Brain pericyte (primary cell): ENCODE results near the gene AOAH.
"Not testable (repeated sequence)": the region's sequence is repeated elsewhere in the genome, so short reads cannot be mapped to it uniquely, and the experiment has no call there.

ENCODE experiments used
- DNase-seq: peaks from one replicate; pipeline ENCODE4 v3.0.0-alpha.2; 2012; ENCODE audit warnings: low read depth, low spot score

The AOAH gene

GRCh38 chr7:36736899-36737211 is 12.6 kb upstream of the AOAH start:
- DNase-seq = no peak

- no peak for DNase-seq
Measured at GRCh38 chr7:36736090-36736898, 12.0 kb upstream of the AOAH start.

- no peak for DNase-seq
Measured at GRCh38 chr7:36735172-36735571, 10.9 kb upstream of the AOAH start.

- DNase-seq = no peak
Measured at GRCh38 chr7:36734731-36735130, 10.4 kb upstream of the AOAH start.

GRCh38 chr7:36733411-36733810 is 9.1 kb upstream of the AOAH start:
- DNase-seq = no peak

GRCh38 chr7:36732806-36733205 is 8.5 kb upstream of the AOAH start:
- DNase-seq = no peak

GRCh38 chr7:36730046-36730445 is 5.8 kb upstream of the AOAH start:
- DNase-seq = no peak

GRCh38 chr7:36728143-36728542 is 3.8 kb upstream of the AOAH start:
- DNase-seq = no peak

GRCh38 chr7:36726806-36727503 is 2.7 kb upstream of the AOAH start:
- DNase-seq = no peak

- DNase-seq = no peak
Measured at GRCh38 chr7:36726311-36726710, 2.0 kb upstream of the AOAH start.

- DNase-seq = no peak
Measured at GRCh38 chr7:36724996-36725395, 702 bp upstream of the AOAH start.

- DNase-seq = no peak
Measured at GRCh38 chr7:36723291-36723690, 1.0 kb downstream of the AOAH start.

GRCh38 chr7:36719083-36719632 is 5.1 kb downstream of the AOAH start:
- no peak for DNase-seq

GRCh38 chr7:36717586-36717985 is 6.7 kb downstream of the AOAH start:
- no peak for DNase-seq

- not testable (repeated sequence) for DNase-seq
Measured at GRCh38 chr7:36716802-36717201, 7.5 kb downstream of the AOAH start.

- no peak for DNase-seq
Measured at GRCh38 chr7:36712015-36712414, 12.3 kb downstream of the AOAH start.

GRCh38 chr7:36711256-36711655 is 13.0 kb downstream of the AOAH start:
- DNase-seq = no peak

- DNase-seq = no peak
Measured at GRCh38 chr7:36710186-36710791, 14.0 kb downstream of the AOAH start.

- DNase-seq = no peak
Measured at GRCh38 chr7:36708767-36709166, 15.5 kb downstream of the AOAH start.

- no peak for DNase-seq
Measured at GRCh38 chr7:36707898-36708297, 16.4 kb downstream of the AOAH start.

GRCh38 chr7:36707465-36707864 is 16.8 kb downstream of the AOAH start:
- no peak for DNase-seq

GRCh38 chr7:36703860-36704259 is 20.4 kb downstream of the AOAH start:
- not testable (repeated sequence) for DNase-seq

- no peak for DNase-seq
Measured at GRCh38 chr7:36692456-36692855, 31.8 kb downstream of the AOAH start.
